Activated CD8-positive, alpha-beta memory T cell treated with anti-CD3 and anti-CD28 coated beads, Interleukin-2, amount 10 ng/mL, durations not matched to agents 7 days and 5 days (primary cell): ENCODE measurements around the gene LPP. TPM values are rescaled to one million over a fixed set of nuclear protein-coding genes. Genes with fewer than 3 reads are reported as not detected.

Source experiments
- ATAC-seq: fragments of 150-1000 bp; cut with Tn5 transposase; one replicate; pipeline ENCODE4 v1.10.0; 2021; ENCODE audit warnings: moderate library complexity
- CTCF ChIA-PET: fragments of 350-600 bp; sonication (Branson Sonifier 250); formaldehyde crosslinking; loops from one replicate; lab custom pipeline; 2021; ENCODE audit warnings: antibody characterized with exemption; lab: Charles Lee
- DNase-seq: peaks from one replicate; pipeline ENCODE4 v3.0.0-alpha.2; 2020
- H3K27ac Mint-ChIP-seq: one replicate; pipeline ENCODE4 v1.8.0; 2021; ENCODE audit warnings: mild to moderate bottlenecking, mixed read lengths
- H3K27me3 Mint-ChIP-seq: one replicate; pipeline ENCODE4 v1.8.0; 2021; ENCODE audit warnings: mixed read lengths
- H3K36me3 Mint-ChIP-seq: one replicate; pipeline ENCODE4 v1.8.0; 2021; ENCODE audit warnings: mild to moderate bottlenecking, mixed read lengths
- H3K4me1 Mint-ChIP-seq: one replicate; pipeline ENCODE4 v1.8.0; 2021; ENCODE audit warnings: mixed read lengths
- H3K4me3 Mint-ChIP-seq: one replicate; pipeline ENCODE4 v1.8.0; 2021; ENCODE audit warnings: mild to moderate bottlenecking, moderate library complexity, mixed read lengths
- H3K9me3 Mint-ChIP-seq: one replicate; pipeline ENCODE4 v1.8.0; 2022; ENCODE audit warnings: low read depth, mixed read lengths
- total RNA-seq, 2 experiments: library from RNA; stranded (reverse); gene quantifications; one replicate each; pipeline ENCODE4 v1.2.3, GENCODE V29; 2021

LPP gene
- total RNA-seq, 2 experiments from 2014 or later: 23.6 to 57.1 TPM

DNA sequence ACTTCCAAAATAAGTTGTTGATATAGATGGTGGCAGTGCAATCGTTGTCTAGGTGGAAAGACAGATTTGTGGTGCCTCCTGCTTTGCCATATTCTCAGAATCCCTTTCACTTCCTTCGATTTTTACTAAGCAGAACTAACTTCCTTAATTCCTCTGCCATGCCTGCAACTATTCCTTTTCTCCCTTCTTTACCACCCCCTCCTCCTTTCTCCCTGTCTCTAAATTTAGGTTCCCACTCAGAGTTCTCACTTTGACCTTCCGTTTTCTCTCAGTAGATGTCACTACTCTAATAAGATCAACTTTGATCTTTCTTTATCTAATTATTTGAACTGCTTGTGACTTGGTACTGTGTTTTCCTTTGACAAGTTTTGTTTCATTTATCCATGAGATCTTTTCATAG lies 351.2 kb downstream of the LPP start:
- no peak for DNase-seq
- peaks cover 18% of the 10 kb centered on the region for H3K9me3 Mint-ChIP-seq
- no peak for ATAC-seq
- no peak overlapping the region for H3K27ac Mint-ChIP-seq
- H3K27me3 Mint-ChIP-seq: no peaks in the 10 kb centered on the region
- no peak overlapping the region for H3K4me3 Mint-ChIP-seq
- H3K4me1 Mint-ChIP-seq: peaks cover 6% of the 10 kb centered on the region
- CTCF ChIA-PET: no interaction called here
- peaks cover 32% of the 10 kb centered on the region for H3K36me3 Mint-ChIP-seq

- Mint-ChIP-seq H3K4me1 (peaks cover 6% of the 10 kb centered on the region), H3K4me3 (no peak overlapping the region), H3K9me3 (peaks cover 18% of the 10 kb centered on the region), H3K27me3 (no peaks in the 10 kb centered on the region), H3K27ac (no peak overlapping the region), H3K36me3 (peaks cover 32% of the 10 kb centered on the region)
- CTCF ChIA-PET: no interaction called here
- DNase-seq (no peak), ATAC-seq (no peak)
These were observed 352.0 kb downstream of the LPP start for GRCh38 chr3:188505911-188506310.

GRCh38 chr3:188506446-188506845 lies 352.5 kb downstream of the LPP start:
- Mint-ChIP-seq H3K27me3 (no peaks in the 10 kb centered on the region), H3K9me3 (peaks cover 18% of the 10 kb centered on the region), H3K4me3 (no peak overlapping the region), H3K27ac (no peak overlapping the region), H3K4me1 (peaks cover 6% of the 10 kb centered on the region), H3K36me3 (peaks cover 29% of the 10 kb centered on the region)
- no peak for DNase-seq
- no peak for ATAC-seq
- CTCF ChIA-PET: no interaction called here

DNA sequence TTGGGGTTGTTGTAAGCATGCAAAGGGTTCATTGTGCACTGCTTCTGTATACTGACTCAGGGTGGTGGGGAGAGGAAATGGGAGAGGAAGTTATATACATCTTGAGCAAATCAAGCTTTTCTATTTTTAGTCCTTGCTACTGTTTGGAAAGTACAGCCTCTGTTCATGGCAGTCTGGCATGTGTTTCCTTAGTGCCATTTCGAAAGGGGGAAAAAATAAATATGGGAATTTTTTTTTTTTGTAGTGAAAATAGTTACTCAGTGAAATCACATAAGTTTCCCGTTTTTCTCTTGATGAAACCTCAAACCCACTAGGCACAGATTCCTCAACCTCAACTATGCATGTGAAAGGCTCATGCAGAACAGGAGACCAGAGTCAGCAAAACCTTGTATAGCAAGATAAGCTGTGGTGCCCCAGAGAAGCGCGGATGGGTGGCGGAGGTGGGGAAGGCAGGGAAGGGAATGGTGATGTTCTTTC lies 353.3 kb downstream of the LPP start:
- CTCF ChIA-PET: no interaction called here
- H3K4me1 Mint-ChIP-seq: peaks cover 6% of the 10 kb centered on the region
- H3K9me3 Mint-ChIP-seq: peaks cover 15% of the 10 kb centered on the region
- H3K36me3 Mint-ChIP-seq: peaks cover 25% of the 10 kb centered on the region
- ATAC-seq: no peak
- DNase-seq: no peak
- H3K4me3 Mint-ChIP-seq: no peak overlapping the region
- H3K27ac Mint-ChIP-seq: no peak overlapping the region
- no peaks in the 10 kb centered on the region for H3K27me3 Mint-ChIP-seq

GRCh38 chr3:188508454-188508853 lies 354.5 kb downstream of the LPP start:
- H3K4me1 Mint-ChIP-seq: peaks cover 6% of the 10 kb centered on the region
- H3K4me3 Mint-ChIP-seq: no peak overlapping the region
- no peaks in the 10 kb centered on the region for H3K27me3 Mint-ChIP-seq
- no peak for DNase-seq
- CTCF ChIA-PET: no interaction called here
- peaks cover 23% of the 10 kb centered on the region for H3K36me3 Mint-ChIP-seq
- no peak overlapping the region for H3K27ac Mint-ChIP-seq
- ATAC-seq: no peak
- H3K9me3 Mint-ChIP-seq: peaks cover 12% of the 10 kb centered on the region

GRCh38 chr3:188509316-188509715 lies 355.4 kb downstream of the LPP start:
- H3K9me3 Mint-ChIP-seq: peaks cover 6% of the 10 kb centered on the region
- H3K4me3 Mint-ChIP-seq: no peak overlapping the region
- no peak for DNase-seq
- peaks cover 15% of the 10 kb centered on the region for H3K36me3 Mint-ChIP-seq
- no peak overlapping the region for H3K27ac Mint-ChIP-seq
- peaks cover 9% of the 10 kb centered on the region for H3K4me1 Mint-ChIP-seq
- ATAC-seq: no peak
- CTCF ChIA-PET: no interaction called here
- no peaks in the 10 kb centered on the region for H3K27me3 Mint-ChIP-seq

- H3K36me3 Mint-ChIP-seq: peaks cover 6% of the 10 kb centered on the region
These were observed 356.4 kb downstream of the LPP start for GRCh38 chr3:188510366-188510765.

GRCh38 chr3:188513662-188514328 lies 359.8 kb downstream of the LPP start:
- H3K27ac Mint-ChIP-seq: no peak overlapping the region
- DNase-seq: no peak
- peaks cover 10% of the 10 kb centered on the region for H3K4me1 Mint-ChIP-seq
- peaks cover 4% of the 10 kb centered on the region for H3K36me3 Mint-ChIP-seq
- ATAC-seq: no peak
- no peaks in the 10 kb centered on the region for H3K9me3 Mint-ChIP-seq
- H3K4me3 Mint-ChIP-seq: no peak overlapping the region
- CTCF ChIA-PET: no interaction called here
- H3K27me3 Mint-ChIP-seq: no peaks in the 10 kb centered on the region

More at GRCh38 chr3:188510366-188510765, 356.4 kb downstream of the LPP start:
- Mint-ChIP-seq H3K4me1 (peaks cover 9% of the 10 kb centered on the region), H3K27me3 (no peaks in the 10 kb centered on the region), H3K9me3 (peaks cover 5% of the 10 kb centered on the region), H3K27ac (no peak overlapping the region), H3K4me3 (no peak overlapping the region)
- ATAC-seq (no peak), DNase-seq (no peak)
- CTCF ChIA-PET: no interaction called here

GRCh38 chr3:188516515-188516914 lies 362.6 kb downstream of the LPP start:
- Mint-ChIP-seq H3K9me3 (no peaks in the 10 kb centered on the region), H3K27me3 (no peaks in the 10 kb centered on the region), H3K27ac (no peak overlapping the region), H3K4me3 (no peak overlapping the region), H3K36me3 (peaks cover 4% of the 10 kb centered on the region), H3K4me1 (peaks cover 10% of the 10 kb centered on the region)
- CTCF ChIA-PET: interaction anchor here (0.8 kb wide), 1 partner anchor 778 kb away, joined by 3 read pairs; no protein-coding TSS in a partner anchor
- ATAC-seq (peak; percentile 39), DNase-seq (no peak)

- ATAC-seq (no peak), DNase-seq (no peak)
- Mint-ChIP-seq H3K27ac (no peak overlapping the region), H3K27me3 (no peaks in the 10 kb centered on the region), H3K4me3 (no peak overlapping the region), H3K4me1 (peaks cover 10% of the 10 kb centered on the region), H3K36me3 (peaks cover 4% of the 10 kb centered on the region), H3K9me3 (no peaks in the 10 kb centered on the region)
- CTCF ChIA-PET: no interaction called here
These were observed 364.5 kb downstream of the LPP start for GRCh38 chr3:188518416-188518815.

DNA sequence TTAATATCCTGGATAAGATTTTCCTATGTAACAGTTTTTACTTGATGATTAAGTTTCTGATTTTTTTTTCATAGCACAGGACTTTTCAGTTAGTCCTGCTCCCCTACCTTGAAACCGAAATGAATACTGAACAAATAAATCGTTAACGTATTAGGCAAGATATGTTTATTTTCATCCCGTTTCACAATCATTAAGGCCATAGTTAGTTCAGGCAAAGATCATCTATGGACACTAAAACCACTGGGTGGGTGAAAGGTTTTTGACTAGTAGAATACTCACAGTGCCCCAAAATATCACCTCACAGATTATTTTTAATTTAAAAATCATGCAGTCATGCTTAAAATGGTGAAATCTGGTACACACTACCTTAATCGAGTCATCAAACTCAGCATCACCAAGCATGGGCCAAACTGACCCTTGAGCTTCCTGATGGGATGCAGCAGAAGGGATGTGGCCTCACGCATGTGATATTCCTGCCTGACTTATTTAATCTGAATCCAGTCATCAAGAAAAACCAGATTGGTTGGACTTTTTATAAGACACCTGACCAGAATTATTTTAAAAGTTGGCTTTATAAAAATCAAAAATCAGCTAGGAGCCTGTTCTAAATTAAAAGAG lies 365.0 kb downstream of the LPP start:
- Mint-ChIP-seq H3K4me3 (no peak overlapping the region), H3K27ac (no peak overlapping the region), H3K9me3 (no peaks in the 10 kb centered on the region), H3K27me3 (no peaks in the 10 kb centered on the region), H3K36me3 (peaks cover 4% of the 10 kb centered on the region), H3K4me1 (peaks cover 9% of the 10 kb centered on the region)
- CTCF ChIA-PET: no interaction called here
- no peak for DNase-seq
- no peak for ATAC-seq

- no peak for DNase-seq
- H3K27ac Mint-ChIP-seq: no peak overlapping the region
- H3K4me1 Mint-ChIP-seq: peaks cover 7% of the 10 kb centered on the region
- no peaks in the 10 kb centered on the region for H3K9me3 Mint-ChIP-seq
- CTCF ChIA-PET: no interaction called here
- no peak overlapping the region for H3K4me3 Mint-ChIP-seq
- H3K36me3 Mint-ChIP-seq: peaks cover 9% of the 10 kb centered on the region
- ATAC-seq: no peak
- H3K27me3 Mint-ChIP-seq: no peaks in the 10 kb centered on the region
These were observed 366.5 kb downstream of the LPP start for GRCh38 chr3:188520466-188520865.

GRCh38 chr3:188522115-188522514 lies 368.2 kb downstream of the LPP start:
- ATAC-seq (no peak), DNase-seq (no peak)
- no peak overlapping the region for H3K4me3 Mint-ChIP-seq
- no peak overlapping the region for H3K27ac Mint-ChIP-seq
- no peaks in the 10 kb centered on the region for H3K4me1 Mint-ChIP-seq
- CTCF ChIA-PET: no interaction called here
- H3K9me3 Mint-ChIP-seq: no peaks in the 10 kb centered on the region
- H3K36me3 Mint-ChIP-seq: peaks cover 7% of the 10 kb centered on the region
- H3K27me3 Mint-ChIP-seq: no peaks in the 10 kb centered on the region

- Mint-ChIP-seq H3K4me3 (no peak overlapping the region), H3K27ac (no peak overlapping the region), H3K9me3 (no peaks in the 10 kb centered on the region), H3K36me3 (peaks cover 4% of the 10 kb centered on the region), H3K4me1 (no peaks in the 10 kb centered on the region), H3K27me3 (no peaks in the 10 kb centered on the region)
- ATAC-seq (no peak), DNase-seq (no peak)
- CTCF ChIA-PET: no interaction called here
These were observed 369.3 kb downstream of the LPP start for GRCh38 chr3:188523291-188523690.
